ENCODE measurements around the gene GTF3C2. TPM values are rescaled to one million over a fixed set of nuclear protein-coding genes. Genes with fewer than 3 reads are reported as not detected.

GTF3C2 gene
- total and polyA plus RNA-seq, 9 of the 15 experiments (the other 6 are each of a cell fraction or from before 2014, with no cell fraction given), result 35.5 to 96.8 (median 53.0) TPM

DNA sequence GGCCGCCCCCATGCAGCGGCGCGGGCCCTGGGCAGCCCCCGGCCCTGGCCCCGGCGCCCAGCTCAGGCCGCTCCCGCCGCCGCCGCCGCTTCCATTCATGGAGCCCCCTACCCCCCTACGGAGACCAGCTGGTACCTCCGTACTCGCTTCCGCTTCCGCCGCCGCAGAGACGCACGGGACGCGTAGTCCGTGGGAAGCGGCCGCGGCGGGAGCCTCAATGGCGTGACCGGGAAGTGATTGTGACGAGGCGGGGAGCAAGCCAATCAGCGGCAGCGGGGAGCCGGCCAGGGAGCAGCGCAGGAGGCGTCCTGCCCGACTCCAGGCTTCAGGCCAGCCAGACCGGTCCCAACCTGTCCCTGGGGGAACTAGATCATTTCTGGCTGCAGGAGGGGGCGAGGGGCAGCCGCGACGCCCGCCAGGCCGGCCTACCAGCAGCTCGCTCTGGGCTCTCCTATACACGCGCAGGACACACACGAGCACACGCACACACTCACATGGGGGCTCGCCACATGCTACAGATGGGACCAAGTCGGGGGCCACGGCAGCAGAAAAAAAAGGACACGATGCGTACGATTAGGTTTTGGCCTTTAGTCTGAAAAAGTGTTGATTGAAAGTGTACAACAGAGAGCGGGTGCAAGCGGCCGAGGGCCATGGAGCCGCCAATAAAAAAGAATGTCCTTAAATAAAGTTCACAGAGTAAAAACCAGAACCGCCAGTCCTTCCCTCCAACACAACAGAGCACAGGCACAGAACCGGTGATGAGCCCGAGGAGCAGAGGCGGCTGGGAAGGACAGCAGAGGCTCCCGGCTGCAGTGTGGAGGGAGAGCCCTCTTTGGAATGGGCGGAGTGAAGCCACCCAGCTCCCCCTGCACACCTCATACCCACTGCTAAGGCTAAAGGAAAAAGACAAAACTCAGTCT lies 24.3 kb upstream of the GTF3C2 start, which contains the start of gene ZNF513 (continued):
- TF ChIP-seq, protein P1, sequence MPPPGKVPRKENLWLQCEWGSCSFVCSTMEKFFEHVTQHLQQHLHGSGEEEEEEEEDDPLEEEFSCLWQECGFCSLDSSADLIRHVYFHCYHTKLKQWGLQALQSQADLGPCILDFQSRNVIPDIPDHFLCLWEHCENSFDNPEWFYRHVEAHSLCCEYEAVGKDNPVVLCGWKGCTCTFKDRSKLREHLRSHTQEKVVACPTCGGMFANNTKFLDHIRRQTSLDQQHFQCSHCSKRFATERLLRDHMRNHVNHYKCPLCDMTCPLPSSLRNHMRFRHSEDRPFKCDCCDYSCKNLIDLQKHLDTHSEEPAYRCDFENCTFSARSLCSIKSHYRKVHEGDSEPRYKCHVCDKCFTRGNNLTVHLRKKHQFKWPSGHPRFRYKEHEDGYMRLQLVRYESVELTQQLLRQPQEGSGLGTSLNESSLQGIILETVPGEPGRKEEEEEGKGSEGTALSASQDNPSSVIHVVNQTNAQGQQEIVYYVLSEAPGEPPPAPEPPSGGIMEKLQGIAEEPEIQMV (tag; conservative IDR thresholded peaks at IDR 0.05; ENCODE audit: low read depth), result no peak
- TF ChIP-seq IRF9 (tag; IDR thresholded peaks at IDR 0.05) (no peak), ZNF277 (CRISPR knock-in tag; IDR thresholded peaks at IDR 0.05; ENCODE audit: borderline replicate concordance) (no peak), CHD1 (IDR thresholded peaks at IDR 0.05; ENCODE audit: low read length) (no peak), JUND (IDR thresholded peaks at IDR 0.05; ENCODE audit: borderline replicate concordance, low read depth, low read length) (peak; percentile 88), JUND (tag; IDR thresholded peaks at IDR 0.05; ENCODE audit: borderline replicate concordance, low read depth, low read length) (peak; percentile 5; the same call in 1 of the 3 replicates), KDM1A (IDR thresholded peaks at IDR 0.05) (no peak), POLR2H (tag; IDR thresholded peaks at IDR 0.05; ENCODE audit: low read depth) (peak; percentile 82), MCM2 (IDR thresholded peaks at IDR 0.05; ENCODE audit: low read depth) (no peak), RHOXF2B (CRISPR knock-in tag; conservative IDR thresholded peaks at IDR 0.05) (no peak), CREB1 (IDR thresholded peaks at IDR 0.05) (peak; percentile 89), CREB1 (CRISPR knock-in tag; IDR thresholded peaks at IDR 0.05) (peak; percentile 90), FOXM1 (IDR thresholded peaks at IDR 0.05; ENCODE audit: low read depth) (no peak), FOXM1 (CRISPR knock-in tag; IDR thresholded peaks at IDR 0.05; ENCODE audit: low read depth) (0 out of 2 replicates have a peak, but pooled peaks have one; percentile 79), YBX1 (IDR thresholded peaks at IDR 0.05) (no peak), MITF (IDR thresholded peaks at IDR 0.05) (no peak), ZNF253 (CRISPR knock-in tag; conservative IDR thresholded peaks at IDR 0.05) (no peak), TRIM28 (IDR thresholded peaks at IDR 0.05) (no peak; the same call in 1 of the 2 replicates), KLF16 (IDR thresholded peaks at IDR 0.05) (peak; percentile 77)
- TF ChIP-seq, protein P2, sequence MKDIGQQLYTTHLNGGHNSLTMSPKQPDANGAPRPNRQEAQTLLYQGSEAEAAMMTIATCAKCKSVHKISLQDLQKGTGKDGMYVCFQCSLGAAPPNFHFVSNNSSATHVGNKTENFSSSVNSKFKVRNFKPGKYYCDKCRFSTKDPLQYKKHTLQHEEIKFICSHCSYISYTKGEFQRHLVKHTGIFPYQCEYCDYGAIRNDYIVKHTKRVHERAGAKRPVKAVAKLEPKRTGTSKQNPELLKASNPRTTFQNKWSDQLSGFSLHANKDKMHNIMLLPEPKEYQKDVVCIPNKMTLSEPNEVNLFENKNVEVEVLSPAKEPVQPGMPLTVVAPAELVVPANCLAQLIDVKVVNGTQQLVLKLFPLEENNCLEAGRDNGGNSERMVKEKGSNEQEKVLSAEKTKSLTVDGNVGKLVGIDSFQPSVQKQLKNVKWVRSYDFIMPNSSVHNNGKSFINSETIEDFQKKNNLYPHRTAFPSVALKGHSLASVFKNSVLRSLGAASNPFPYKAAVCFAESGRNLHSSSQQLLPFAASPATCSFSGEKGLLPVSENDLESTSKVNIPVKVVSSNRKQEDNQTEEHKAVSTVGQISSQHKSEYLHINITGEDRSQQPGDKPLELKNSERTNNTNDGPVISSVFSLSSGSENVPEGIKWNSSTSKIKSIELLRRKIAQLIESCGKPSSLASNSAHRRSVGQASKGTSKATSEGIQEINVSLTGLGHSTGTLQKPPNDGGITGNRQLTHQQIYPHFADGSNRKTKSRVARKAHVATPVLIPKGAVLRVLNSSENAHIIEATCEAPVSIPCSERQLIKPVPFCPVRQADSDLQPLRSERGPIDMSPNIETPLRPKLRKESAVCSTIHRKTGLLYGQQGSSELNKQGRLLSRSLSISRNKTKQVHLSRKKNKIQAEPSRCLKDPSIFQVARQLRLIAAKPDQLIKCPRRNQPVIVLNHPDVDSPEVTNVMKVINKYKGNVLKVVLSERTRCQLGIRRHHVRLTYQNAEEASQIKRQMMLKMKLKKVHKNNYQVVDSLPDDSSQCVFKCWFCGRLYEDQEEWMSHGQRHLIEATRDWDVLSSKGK (CRISPR knock-in tag; IDR thresholded peaks at IDR 0.05), result no peak
